Measurements from ENCODE around the gene SLAMF8.

- TF ChIP-seq CTCF (IDR thresholded peaks at IDR 0.05) (no peak), SIN3A (IDR thresholded peaks at IDR 0.05; ENCODE audit: borderline replicate concordance, insufficient read depth, low read depth, low read length) (no peak), TCF7L2 (IDR thresholded peaks at IDR 0.05; ENCODE audit: low read depth, low read length) (no peak), POLR2AphosphoS5 (IDR thresholded peaks at IDR 0.05; ENCODE audit: low read depth, low read length) (no peak), REST (IDR thresholded peaks at IDR 0.05; ENCODE audit: insufficient read depth in 1 of 2, low read depth in 2 of 2, low read length in 1 of 2) (no peak)
Observed at GRCh38 chr1:159882527-159882862, 55.8 kb downstream of the SLAMF8 start.

All from Panc1 (cell line).